K562 (cell line): ENCODE data around the gene CASP2. TPM values are rescaled to one million over a fixed set of nuclear protein-coding genes. Genes with fewer than 3 reads are reported as not detected.

ENCODE experiments used
- ATF7 ChIP-seq: fragments of 450-650 bp; IDR thresholded peaks from 2 replicates; pipeline ENCODE4 v1.7.1; 2014; ENCODE audit warnings: mild to moderate bottlenecking, moderate library complexity
- NFE2L1 ChIP-seq: fragments of 450-650 bp; IDR thresholded peaks from 2 replicates; pipeline ENCODE4 v1.6.1; 2016; ENCODE audit warnings: missing genetic modification characterization, low read depth, mild to moderate bottlenecking, missing compliant biosample characterization, moderate library complexity, borderline replicate concordance
- RBM15 ChIP-seq: fragments of 200-400 bp; formaldehyde crosslinking; IDR thresholded peaks from 2 replicates; pipeline ENCODE4 v1.6.1; 2018; ENCODE audit warnings: mild to moderate bottlenecking, low read length, moderate library complexity; ENCODE audit not compliant: insufficient read depth
- RFX7 ChIP-seq: fragments of 250-450 bp; sonication (Bioruptor Pico); IDR thresholded peaks from 2 replicates; pipeline ENCODE4 v1.5.1; 2021; ENCODE audit warnings: mild to moderate bottlenecking
- STAT5A ChIP-seq: IDR thresholded peaks from 2 replicates; pipeline ENCODE4 v1.6.1; 2012; ENCODE audit warnings: low read length, inconsistent platforms, borderline replicate concordance
- XRCC3 ChIP-seq: fragments of 450-650 bp; IDR thresholded peaks from 2 replicates; pipeline ENCODE4 v1.6.1; 2017; ENCODE audit warnings: mild to moderate bottlenecking, moderate library complexity
- polyA plus RNA-seq, 8 experiments: library from polyadenylated mRNA; depleted of rRNA in 4 of 8; stranded (reverse) in 5 of 8; unstranded in 3 of 8; fragments of >200 nt; fragmentation: Nextera tagmentation in 2 of 8; fragmentation: Illumina TruSeq in 1 of 8; extraction: Ambion mirVana in 2 of 8; extraction: Trizol in 1 of 8; gene quantifications; 2 replicates each; pipeline versions ENCODE4 v1.2.1 to v1.2.3, GENCODE V29; 2011 to 2014; ENCODE audit warnings: inconsistent platforms in 1 of 8, missing spikeins in 1 of 8
- total RNA-seq, 7 experiments: library from RNA; depleted of rRNA in 6 of 7; stranded (reverse); fragments of >200 nt in 6 of 7; fragmentation: Illumina TruSeq in 2 of 7; extraction: Trizol in 2 of 7; gene quantifications; 2 replicates each; pipeline versions ENCODE4 v1.2.1 to v1.2.3, GENCODE V29; 2011 to 2021; ENCODE audit warnings: low replicate concordance in 1 of 7
- TF ChIP-seq, protein P1 (sequence below): fragments of 250-450 bp; sonication (Bioruptor Pico); IDR thresholded peaks from 2 replicates; pipeline ENCODE4 v1.8.0; 2021; ENCODE audit warnings: mild to moderate bottlenecking, moderate library complexity
- TF ChIP-seq, protein P2 (sequence below): fragments of 450-650 bp; IDR thresholded peaks from 2 replicates; pipeline ENCODE4 v1.6.1; 2016; ENCODE audit warnings: borderline replicate concordance
- TF ChIP-seq, protein P3 (sequence below): fragments of 250-450 bp; sonication (Bioruptor Pico); IDR thresholded peaks from 2 replicates; pipeline ENCODE4 v1.8.0; 2022; ENCODE audit warnings: inconsistent platforms

CASP2 gene
- total and polyA plus RNA-seq, 9 of the 15 experiments (the other 6 are each of a cell fraction or from before 2014, with no cell fraction given), result 18.8 to 64.9 (median 24.1) TPM

DNA sequence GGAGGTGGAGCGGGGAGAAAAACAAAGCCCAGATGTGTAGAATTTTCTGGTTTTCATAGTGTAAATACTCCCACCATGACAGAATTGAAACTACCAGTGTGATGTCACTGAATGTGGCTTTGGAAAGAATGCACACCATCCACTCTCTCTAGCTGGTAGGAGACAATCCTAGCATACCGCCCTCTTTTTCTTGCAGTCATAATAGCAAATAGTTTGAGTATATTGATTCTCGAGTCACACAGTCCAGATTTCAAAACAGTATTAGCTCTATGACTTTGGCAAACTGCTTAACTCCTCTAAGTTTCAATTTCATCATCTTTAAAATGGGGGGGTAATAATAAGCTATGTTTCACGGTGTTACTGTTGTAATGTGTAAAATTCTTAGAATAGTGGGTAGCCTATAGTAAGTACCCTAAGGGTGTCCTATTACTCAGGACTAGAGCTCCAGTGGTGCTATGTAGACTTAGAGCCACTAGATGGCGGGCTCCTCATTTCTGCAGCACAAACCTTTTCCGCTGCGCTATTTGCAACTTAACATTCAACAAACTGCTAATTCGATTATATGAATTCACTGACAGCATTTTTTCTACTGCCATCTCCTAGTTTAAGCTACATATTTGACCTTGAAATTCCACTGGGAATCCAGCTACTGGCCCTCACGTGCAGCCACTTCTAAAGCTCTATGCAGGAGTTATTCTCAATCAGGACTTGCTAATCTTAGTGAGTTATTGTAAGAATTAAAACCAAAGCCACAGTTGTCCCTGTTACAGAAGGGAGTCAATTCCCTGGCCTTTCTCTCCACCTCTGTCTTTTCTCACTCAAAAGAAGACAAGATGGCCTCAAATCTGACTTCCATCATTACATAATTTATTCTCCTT is 47.6 kb upstream of the CASP2 start (continued):
- TF ChIP-seq STAT5A (0 out of 2 replicates have a peak, but pooled peaks have one; percentile 6), RBM15 (no peak), NFE2L1 (tag) (no peak), XRCC3 (no peak), RFX7 (CRISPR knock-in tag) (no peak), ATF7 (peak; percentile 44; the same call in 1 of the 2 replicates)
- TF ChIP-seq, protein P1, sequence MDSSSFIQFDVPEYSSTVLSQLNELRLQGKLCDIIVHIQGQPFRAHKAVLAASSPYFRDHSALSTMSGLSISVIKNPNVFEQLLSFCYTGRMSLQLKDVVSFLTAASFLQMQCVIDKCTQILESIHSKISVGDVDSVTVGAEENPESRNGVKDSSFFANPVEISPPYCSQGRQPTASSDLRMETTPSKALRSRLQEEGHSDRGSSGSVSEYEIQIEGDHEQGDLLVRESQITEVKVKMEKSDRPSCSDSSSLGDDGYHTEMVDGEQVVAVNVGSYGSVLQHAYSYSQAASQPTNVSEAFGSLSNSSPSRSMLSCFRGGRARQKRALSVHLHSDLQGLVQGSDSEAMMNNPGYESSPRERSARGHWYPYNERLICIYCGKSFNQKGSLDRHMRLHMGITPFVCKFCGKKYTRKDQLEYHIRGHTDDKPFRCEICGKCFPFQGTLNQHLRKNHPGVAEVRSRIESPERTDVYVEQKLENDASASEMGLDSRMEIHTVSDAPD (CRISPR knock-in tag), result no peak
- TF ChIP-seq, protein P2, sequence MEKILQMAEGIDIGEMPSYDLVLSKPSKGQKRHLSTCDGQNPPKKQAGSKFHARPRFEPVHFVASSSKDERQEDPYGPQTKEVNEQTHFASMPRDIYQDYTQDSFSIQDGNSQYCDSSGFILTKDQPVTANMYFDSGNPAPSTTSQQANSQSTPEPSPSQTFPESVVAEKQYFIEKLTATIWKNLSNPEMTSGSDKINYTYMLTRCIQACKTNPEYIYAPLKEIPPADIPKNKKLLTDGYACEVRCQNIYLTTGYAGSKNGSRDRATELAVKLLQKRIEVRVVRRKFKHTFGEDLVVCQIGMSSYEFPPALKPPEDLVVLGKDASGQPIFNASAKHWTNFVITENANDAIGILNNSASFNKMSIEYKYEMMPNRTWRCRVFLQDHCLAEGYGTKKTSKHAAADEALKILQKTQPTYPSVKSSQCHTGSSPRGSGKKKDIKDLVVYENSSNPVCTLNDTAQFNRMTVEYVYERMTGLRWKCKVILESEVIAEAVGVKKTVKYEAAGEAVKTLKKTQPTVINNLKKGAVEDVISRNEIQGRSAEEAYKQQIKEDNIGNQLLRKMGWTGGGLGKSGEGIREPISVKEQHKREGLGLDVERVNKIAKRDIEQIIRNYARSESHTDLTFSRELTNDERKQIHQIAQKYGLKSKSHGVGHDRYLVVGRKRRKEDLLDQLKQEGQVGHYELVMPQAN, result no peak
- TF ChIP-seq, protein P3, sequence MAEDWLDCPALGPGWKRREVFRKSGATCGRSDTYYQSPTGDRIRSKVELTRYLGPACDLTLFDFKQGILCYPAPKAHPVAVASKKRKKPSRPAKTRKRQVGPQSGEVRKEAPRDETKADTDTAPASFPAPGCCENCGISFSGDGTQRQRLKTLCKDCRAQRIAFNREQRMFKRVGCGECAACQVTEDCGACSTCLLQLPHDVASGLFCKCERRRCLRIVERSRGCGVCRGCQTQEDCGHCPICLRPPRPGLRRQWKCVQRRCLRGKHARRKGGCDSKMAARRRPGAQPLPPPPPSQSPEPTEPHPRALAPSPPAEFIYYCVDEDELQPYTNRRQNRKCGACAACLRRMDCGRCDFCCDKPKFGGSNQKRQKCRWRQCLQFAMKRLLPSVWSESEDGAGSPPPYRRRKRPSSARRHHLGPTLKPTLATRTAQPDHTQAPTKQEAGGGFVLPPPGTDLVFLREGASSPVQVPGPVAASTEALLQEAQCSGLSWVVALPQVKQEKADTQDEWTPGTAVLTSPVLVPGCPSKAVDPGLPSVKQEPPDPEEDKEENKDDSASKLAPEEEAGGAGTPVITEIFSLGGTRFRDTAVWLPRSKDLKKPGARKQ (CRISPR knock-in tag), result no peak
